Fibroblast of skin of left quadriceps (primary cell): ENCODE results near the gene SYCE3.
A peak's percentile ranks its signal among the peaks of the same experiment; 100 is the strongest.
"Not testable (repeated sequence)": the region's sequence is repeated elsewhere in the genome, so short reads cannot be mapped to it uniquely, and the experiment has no call there.

Experiments
- DNase-seq, 2 experiments: peaks; one replicate each; pipeline ENCODE4 v3.0.0-alpha.2; 2013; ENCODE audit warnings: low read depth in 2 of 2

The SYCE3 gene

DNA sequence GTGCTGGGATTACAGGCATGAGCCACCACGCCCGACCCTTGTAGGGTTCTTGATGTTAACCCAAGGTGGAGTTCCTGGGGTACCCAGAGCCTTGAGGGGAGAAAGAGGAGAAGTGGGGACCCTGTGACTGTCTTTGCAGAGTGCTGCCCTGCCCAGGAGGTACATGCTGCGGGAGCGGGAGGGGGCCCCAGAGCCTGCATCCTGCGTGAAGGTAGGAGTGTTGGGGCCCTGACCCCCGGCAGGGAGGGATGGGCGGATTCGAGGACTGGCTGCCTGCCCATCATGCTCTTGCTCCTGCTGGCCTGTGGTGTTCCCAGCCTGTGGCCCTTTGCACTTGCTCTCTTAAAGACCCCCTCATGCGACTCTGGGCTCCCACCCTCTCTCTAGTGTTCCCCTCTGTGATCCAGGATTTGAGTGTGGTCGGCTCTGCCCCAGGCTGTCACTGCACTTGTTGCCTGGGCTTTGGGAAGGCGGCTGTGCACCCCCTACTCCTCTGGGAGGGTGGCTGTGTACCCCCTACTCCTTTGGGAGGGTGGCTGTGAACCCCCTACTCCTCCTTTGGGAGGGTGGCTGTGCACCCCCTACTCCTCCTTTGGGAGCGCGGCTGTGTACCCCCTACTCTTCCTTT lies 41.8 kb downstream of the SYCE3 start:
- DNase-seq = no peak

DNA sequence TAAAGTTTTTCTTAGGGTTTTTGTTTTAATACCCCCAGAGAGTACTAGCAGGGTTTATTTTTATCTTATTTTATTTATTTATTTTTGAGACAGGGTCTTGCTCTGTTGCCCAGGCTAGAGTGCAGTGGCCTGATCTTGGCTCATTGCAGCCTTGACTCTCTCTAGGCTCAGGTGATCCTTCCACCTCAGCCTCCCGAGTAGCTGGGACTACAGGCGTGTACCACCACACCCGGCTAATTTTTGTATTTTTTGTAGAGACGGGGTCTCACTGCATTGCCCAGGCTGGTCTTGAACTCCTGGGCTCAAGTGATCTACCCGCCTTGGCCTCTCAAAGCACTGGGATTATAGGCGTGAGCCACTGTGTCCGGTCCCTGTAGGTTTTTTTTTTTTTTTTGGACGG lies 42.5 kb downstream of the SYCE3 start:
- DNase-seq = not testable (repeated sequence)

DNA sequence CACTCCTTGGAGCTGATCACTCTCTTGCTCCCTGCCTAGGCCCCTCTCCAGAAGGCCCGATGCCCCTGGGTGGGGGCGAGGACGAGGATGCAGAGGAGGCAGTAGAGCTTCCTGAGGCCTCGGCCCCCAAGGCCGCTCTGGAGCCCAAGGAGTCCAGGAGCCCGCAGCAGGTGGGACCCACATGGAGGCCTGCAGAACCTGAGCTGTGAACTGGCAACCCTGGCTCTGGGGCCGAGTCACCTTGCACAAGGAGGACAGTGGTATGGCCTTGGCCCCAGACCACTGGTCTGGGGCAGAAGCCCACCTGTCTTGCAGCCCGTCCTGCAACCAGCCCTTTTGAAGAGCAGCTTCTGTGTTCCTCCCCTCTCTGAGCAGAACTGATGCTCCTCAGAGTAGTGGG lies 43.6 kb downstream of the SYCE3 start:
- no peak for DNase-seq

DNA sequence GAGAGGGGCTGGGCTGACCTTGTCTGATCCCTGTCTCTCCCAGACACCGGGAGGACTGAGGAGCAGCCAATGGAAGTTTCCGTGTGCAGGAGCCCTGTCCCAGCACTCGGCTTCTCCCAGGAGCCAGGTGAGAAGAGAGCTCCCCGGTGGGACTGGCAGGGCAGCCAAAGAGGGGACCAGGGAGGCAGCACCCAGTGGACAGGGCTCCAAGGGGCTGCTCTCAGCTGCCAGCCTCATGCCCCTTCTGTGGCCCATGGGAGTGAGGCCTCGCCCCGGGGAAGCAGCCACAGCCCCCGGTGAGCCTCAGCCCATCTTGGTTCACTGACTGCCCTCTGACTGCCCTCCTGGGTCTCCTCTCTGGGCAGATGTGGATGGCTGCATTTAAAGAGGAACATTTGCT lies 44.1 kb downstream of the SYCE3 start:
- no peak for DNase-seq

DNA sequence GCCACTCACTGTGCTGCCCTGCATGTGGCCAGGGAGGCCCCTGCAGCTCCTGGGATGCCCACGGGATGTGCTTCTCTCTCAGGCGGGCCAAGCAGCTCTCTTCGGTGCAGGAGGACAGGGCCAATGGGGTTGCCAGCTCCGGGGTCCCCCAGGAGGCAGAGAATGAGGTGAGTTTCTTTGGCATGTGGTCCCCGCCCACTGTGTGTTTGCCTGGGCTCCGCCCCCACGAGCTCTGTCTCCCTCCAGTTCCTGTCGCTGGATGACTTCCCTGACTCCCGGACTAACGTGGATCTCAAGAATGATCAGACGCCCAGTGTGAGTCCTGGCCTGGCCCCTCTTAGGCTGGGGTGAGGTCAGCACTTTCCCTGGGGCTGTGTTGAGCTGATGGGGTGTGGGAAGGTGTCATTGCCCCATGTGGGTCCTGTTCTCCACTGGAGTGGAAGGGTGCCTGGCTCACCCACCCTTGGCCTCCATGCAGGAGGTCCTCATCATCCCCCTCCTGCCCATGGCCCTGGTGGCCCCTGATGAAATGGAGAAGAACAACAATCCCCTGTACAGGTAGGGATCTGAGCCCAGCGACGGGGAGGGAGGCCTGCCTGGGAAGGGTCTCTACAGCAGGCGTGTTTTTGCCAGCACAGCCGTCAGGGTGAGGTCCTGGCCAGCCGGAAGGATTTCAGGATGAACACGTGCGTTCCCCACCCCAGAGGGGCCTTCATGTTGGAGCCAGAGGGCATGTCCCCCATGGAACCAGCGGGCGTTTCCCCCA lies 45.0 kb downstream of the SYCE3 start:
- DNase-seq = no peak

DNA sequence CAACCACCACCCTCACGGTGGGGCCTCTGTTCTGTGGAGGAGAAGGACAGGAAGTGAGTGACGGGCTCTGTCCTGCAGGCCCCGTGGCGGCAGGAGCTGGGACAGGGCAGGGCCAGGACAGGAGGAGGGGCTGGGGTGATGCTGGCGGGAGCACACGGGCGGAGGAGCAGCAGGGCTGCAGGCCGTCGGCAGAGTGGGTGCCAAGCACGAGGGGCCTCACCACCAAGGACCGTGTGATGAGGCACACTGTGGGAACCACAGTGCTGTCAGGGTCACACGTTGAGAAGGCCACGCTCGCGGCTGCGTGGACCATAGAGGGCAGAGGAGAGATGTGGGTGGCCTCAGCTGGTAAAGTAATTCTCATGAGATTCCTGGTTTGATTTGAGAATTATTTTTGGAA lies 45.8 kb downstream of the SYCE3 start:
- no peak for DNase-seq

DNA sequence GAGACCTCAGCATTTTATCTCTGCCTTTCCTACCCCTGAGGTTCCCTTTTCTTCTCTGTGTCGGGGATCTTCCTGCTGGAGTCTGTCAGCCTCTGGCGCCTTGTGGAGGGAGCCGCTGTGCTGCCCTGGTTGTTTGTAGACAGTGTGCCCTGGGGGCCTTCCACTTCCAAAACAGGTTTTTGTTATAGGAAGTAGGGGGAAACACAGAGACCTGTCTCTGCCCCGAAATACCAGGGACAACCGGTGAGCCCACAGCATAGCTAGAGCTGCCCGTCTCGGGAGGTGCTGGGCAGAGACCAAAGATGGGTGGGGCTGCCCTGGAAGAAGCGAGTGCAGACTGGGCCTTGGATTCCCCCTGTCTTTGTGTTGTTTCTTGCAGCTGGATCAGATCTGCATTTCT lies 46.7 kb downstream of the SYCE3 start:
- no peak for DNase-seq

DNA sequence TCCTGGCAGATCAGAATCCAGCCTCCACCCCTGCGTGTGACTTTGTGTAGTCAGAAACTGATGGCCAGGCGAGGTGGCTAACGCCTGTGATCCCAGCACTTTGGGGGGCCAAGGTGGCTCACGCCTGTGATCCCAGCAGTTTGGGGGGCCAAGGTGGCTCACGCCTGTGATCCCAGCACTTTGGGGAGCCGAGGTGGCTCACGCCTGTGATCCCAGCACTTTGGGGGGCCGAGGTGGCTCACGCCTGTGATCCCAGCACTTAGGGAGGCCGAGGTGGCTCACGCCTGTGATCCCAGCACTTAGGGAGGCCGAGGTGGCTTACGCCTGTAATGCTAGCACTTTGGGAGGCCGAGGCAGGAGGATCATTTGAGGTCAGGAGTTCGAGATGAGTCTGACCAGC lies 49.5 kb downstream of the SYCE3 start:
- DNase-seq = no peak

DNA sequence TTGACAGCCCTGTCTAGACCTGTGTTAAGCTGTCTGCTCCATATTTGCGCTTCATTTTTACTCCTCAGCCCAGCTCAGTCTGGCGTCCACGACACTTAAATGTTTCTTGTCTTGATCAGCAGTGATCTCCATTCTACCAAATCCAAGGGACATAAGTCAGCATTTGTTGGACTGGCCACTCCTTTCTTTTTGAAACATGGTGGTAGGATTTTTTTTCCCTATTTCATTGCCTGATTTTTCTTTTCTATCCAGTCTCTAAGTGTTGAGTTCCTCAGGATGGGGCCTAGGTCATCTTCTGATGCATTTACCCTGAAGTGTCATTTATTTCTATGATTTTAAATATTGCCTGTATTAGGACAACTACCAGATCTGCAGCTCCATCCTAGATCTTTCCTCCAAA lies 53.8 kb downstream of the SYCE3 start:
- DNase-seq = no peak

DNA sequence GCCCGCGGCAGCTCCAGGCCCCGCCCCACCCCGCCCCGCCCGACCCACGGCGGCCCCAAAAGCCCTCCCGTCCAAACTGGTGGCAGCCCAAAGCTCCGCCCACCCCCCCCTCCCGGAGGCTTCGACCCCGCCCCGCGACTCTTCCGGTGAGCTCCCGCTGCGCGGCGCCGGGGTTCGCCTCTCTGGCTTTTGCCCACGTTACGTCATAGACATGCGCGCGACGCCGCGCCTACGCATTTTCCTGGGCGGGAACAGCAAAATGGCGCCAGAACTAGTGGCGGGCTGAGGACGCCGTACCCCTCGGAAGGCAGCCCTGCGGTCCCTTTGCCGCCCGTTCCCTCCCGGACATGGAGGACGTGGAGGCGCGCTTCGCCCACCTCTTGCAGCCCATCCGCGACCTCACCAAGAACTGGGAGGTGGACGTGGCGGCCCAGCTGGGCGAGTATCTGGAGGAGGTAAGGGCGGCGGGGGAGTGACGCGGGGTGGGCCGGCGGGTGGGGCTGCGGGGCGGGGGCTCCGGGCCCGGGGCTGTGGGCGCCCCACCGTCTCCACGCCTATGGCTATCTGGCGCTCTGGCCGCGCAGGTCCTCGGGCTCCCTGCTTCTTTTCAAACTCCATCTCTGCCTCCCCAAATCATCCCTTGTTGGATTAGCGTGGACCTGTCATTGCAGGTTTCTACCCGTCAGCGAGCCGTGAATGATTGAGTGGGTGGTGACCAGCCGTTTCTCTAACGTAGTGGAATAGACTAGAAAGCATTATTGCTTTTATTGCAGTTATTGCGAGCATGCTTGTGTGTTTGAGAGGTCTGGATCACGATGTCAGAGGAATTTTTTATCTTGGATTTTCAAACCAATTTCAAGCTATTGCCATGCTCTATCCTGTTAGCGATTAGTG lies 54.5 kb downstream of the SYCE3 start, which contains the start of gene NCAPH2:
Gene NCAPH2, plus strand, starts transcription at position 234 of the 894 bp plus-strand sequence. Its CDS starts 114 bp downstream, at position 348.
- peak; percentile 93 to 94 for DNase-seq

DNA sequence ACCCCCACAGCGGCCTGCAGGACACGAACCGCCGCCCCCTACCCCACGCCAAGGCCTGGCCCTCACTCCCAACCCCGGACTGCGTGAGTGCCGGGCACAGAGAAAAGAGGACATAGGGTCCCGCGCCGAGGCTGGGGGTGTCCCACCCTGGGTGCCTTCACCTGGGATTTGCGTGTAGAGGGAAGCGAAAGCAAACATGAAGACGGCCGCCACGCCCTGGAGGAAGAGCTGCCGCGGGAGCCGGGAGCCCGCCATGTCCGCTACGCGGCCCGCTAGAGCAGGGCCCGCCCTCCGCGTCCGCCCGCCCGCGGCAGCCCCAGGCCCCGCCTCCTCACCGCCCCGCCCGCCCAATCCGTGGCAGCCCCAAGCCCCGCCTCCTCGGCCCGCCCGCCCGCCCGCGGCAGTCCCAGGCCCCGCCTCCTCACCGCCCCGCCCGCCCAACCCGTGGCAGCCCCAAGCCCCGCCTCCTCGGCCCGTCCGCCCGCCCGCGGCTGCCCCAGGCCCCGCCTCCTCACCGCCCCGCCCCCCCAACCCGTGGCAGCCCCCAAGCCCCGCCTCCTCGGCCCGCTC lies 55.2 kb downstream of the SYCE3 start, which contains the start of gene LMF2:
Gene LMF2, minus strand, starts transcription at position 282 of the 570 bp plus-strand sequence. Its CDS starts 27 bp downstream, at position 255.
- DNase-seq = no peak

DNA sequence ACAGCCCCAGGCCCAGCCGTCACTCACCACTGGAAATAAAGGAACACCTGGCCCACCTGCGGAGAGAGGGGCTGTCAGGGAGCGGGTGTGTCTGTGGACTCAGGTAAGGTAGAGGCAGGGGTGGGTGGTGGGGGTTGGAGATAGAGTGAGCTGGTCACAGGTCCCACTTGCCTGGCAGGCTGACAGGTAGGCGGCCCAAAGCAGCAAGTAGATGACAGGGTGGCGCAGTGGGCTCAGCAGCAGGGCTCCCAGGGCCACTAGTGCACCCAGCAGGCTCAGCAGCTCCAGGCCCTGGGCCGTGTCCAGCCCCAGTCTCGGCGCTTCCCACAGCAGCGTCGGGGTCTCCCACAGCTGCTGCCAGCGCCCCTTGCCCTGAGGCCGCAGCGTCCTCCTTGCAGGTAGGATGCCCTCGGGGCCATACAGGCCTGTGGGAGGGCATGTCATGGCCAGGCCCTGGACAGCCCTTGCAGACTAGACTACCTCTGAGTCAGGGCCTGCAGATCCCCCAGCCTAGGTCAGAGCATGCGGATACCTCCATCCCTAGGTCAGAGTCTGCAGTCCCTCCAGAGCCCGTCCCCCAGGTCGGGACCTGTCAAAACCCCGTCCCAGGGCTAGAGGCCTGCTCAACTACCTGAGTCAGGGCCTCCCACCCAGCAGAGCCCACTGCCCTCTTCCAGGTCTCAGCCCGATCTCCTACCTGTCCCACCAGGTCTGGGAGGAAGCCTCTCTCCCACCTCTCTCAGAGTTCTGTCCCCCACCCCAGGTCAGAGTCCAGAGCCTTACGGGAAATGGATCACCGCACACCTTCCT lies 55.9 kb downstream of the SYCE3 start:
- DNase-seq = no peak

DNA sequence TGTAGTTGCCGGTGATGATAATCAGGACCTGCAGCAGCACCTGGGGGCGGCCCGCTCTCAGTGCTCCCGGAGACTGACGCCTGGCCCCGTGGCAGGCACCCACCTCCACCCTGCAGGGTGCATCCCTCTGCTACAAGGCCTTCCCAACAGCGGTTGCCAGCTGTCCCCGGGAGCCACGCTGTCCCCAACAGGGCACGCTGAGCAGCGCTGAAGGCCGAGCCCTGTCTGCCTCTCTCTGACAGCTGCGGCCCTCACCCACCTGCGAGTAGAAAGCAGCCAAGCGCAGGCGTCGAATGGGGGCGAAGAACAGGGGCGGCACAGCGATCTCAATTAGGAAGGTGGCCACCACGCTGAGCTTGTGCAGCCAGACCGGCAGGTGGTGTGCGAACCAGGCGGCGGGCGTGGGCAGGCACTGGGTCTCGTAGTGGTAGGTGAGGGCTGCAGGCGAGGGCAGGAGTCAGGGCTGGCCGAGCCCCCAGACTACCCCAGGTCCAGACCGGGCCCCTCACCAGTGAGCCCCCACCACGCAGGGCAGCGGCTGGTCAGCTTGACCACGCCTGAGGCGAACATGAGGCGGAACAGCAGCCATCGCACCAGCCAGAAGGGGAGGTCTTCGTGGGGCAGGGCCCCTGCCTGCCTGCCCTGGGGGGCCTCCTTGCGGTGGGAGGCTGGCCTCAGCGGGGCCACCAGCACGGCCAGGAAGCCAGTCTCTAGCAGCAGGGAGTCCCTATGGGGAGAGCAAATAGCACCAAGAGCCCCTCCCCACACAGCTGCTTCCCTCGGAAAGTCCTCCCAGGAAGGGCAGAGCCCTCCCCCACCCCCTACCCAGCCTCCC lies 56.7 kb downstream of the SYCE3 start:
- no peak for DNase-seq

DNA sequence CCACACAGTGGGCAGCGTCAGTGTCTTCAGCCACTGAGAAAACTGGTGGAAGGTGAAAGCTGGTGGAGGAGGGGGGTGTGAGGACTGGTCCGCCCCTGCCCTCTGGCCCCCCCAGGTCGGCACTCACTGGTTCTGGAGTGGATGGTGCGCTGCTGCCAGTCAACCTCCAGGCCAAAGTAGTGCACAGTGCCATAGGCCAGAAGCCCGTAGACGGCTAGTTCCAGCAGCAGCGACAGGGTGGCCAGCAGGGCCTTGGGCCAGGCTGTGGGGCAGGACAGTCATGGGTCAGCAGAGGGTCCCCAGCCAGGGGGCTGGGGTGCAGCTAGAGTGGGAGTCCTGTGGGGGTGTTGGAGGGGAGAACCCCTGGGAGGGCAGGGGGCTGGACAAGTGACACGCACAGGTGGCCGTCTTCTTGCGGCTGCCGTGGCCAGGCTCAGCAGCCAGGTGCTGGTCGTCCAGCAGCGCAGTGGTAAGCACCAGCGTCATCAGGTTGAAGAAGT lies 57.4 kb downstream of the SYCE3 start:
- no peak for DNase-seq

DNA sequence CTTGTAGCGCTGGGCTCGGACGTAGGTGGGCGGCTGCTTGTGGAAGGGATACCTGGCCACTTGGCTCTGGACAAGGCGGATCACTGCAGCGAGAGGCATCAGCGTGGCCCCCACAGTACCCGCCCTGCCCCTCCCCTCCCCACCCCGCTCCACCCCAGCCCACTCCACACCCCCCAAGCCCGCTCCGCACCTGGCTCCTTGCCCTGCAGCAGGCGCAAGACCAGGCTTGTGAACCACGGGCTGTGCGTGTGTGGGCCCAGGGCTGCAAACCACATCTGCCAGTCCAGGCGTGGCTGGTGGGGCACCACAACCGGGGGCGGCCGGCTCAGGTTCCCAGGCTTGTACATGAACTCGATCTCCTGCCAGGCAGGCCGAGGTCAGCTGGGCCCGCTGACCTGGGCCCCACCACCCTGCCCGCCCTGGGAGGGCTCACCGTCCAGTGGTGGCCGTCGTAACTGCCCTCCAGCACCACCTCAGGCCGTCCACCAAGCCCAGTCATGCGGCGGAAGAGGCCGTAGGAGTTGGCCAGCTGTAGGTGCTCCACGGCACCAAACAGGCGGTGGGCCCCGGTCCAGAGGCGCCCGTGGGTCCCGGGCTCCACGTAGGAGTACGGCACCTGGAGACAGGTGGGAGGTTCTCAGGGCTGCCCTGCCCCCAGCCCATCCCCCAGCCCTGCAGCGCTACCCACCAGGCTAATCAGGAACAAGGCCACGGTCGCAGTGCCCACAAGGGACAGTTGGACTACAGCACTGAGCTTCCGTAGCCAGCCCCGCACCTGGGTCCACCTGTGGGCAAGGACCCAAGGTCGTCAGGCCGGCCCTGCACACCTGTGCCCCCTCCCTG lies 58.1 kb downstream of the SYCE3 start:
- no peak for DNase-seq

DNA sequence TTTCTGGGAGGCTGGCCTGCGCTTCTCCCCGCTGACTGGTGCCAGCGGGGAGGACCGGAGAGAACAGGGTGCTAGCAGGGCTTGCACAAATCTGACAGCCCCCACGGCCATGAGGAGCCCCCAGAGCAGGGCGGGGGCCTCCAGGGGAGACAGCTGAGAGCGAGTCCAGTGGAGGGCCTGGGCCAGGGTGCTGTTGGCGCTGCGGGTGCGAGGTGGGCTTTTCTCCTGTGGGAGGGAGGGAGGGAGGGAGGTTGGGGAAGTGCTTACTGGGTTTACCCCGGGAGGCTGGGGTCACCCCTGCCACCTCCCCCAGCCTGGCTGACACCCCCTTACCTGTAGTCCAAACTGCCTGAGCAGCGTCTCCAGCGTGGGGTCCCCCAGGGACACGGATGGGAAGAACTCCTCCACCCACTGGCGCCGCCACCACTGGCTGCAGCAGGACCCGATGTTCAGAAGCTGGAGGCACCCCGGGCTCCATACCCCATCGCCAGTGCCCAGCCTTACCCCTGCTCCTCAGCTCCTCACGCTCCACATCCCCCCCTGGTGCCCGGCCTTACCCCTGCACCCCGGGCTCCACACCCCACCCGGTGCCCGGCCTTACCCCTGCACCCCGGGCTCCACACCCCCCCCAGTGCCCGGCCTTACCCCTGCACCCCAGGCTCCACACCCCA lies 59.1 kb downstream of the SYCE3 start:
- DNase-seq = no peak

DNA sequence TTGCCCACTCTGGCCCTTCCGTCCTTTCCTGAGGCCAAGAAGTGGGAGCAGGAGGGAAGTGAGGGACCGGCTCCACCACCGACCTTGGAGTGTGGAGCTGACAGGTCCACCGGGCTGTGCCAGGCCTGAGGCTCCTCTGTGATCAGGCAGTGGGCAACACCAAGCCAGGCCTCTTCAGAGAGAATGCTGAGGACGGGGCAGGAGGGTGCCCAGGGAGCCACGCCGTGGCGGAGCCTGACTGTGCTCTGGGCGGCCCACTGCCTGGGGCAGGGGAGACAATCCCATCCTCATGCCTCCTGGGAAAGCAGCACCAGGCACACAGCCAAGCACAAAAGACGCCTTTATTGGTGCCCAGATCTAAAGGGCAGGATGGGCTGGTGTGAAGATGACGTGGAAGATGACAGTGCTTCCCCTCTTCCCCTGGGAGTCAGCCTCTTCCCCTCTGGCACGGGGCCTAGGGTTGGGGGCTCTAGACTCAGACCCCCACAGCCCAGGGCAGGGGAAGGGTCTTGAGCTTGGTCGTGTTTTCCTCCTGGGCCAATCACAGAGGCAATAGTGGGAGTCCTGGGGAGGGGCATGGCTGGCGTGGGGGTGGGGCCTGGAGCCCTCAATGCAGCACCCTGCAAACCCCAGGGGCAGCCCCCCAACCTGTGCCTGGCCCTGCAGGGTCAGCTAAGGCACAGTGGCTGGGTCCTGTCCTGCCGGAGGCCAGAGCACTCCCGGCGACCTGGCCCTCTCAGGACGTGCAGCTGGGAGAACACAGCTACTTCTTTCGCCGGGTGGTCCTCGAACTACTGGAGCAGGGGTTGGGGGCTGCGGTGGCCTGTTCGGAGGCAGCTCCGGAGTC lies 59.9 kb downstream of the SYCE3 start:
- no peak for DNase-seq

DNA sequence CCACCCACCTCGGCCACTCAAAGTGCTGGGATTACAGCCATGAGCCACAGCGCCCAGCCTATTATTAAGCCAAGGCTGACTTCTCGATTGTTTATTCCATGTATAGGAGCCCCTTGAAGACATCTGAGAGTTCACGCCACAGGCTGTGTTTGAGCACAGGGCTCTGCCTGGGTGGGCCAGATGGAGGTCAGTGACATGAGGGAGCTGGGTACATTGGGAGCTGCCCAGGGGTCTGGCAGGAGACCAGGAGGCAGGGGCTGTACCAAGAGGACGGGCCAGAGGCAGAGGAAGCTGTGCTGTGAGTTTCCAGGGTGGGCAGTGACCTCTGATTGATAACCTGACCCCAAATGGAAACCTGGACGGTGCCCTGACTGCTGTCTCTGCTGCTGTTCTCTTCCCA lies 60.6 kb downstream of the SYCE3 start:
- no peak for DNase-seq
